ENCODE measurements around the gene DNAJA2.
"Not testable (repeated sequence)": the region's sequence is repeated elsewhere in the genome, so short reads cannot be mapped to it uniquely, and the experiment has no call there.

Gene DNAJA2

GRCh38 chr16:46973207-46973995, at the start of gene DNAJA2:
Gene DNAJA2 (minus strand): TSS chr16:46973674. CDS start chr16:46973572, 102 bp downstream.
- FAIRE-seq (peak; percentile 91), DNase-seq (ENCODE audit: insufficient read length, low spot score) (peak; percentile 89)

GRCh38 chr16:47019568-47019967, 46.1 kb upstream of the DNAJA2 start:
- no peak for FAIRE-seq
- DNase-seq (ENCODE audit: insufficient read length, low spot score) = no peak

- DNase-seq (ENCODE audit: insufficient read length, low spot score) = peak; percentile 69
- peak; percentile 96 for FAIRE-seq
Measured at GRCh38 chr16:47018223-47018891, 44.9 kb upstream of the DNAJA2 start.

- FAIRE-seq = no peak
- no peak for DNase-seq (ENCODE audit: insufficient read length, low spot score)
Measured at GRCh38 chr16:47017636-47018035, 44.2 kb upstream of the DNAJA2 start.

GRCh38 chr16:47016700-47017133, 43.2 kb upstream of the DNAJA2 start:
- FAIRE-seq = no peak
- DNase-seq (ENCODE audit: insufficient read length, low spot score) = no peak

- DNase-seq (ENCODE audit: insufficient read length, low spot score) (no peak), FAIRE-seq (no peak)
Measured at GRCh38 chr16:47013910-47014309, 40.4 kb upstream of the DNAJA2 start.

- no peak for FAIRE-seq
- no peak for DNase-seq (ENCODE audit: insufficient read length, low spot score)
Measured at GRCh38 chr16:47013172-47013571, 39.7 kb upstream of the DNAJA2 start.

GRCh38 chr16:47010812-47011211, 37.3 kb upstream of the DNAJA2 start:
- DNase-seq (ENCODE audit: insufficient read length, low spot score); FAIRE-seq: not testable (repeated sequence)

GRCh38 chr16:47008612-47009011, 35.1 kb upstream of the DNAJA2 start:
- FAIRE-seq = no peak
- DNase-seq (ENCODE audit: insufficient read length, low spot score) = no peak

GRCh38 chr16:47008174-47008573, 34.7 kb upstream of the DNAJA2 start:
- no peak for DNase-seq (ENCODE audit: insufficient read length, low spot score)
- no peak for FAIRE-seq

- FAIRE-seq = no peak
Measured at GRCh38 chr16:47004652-47005051, 31.2 kb upstream of the DNAJA2 start.

GRCh38 chr16:47000066-47000465, 26.6 kb upstream of the DNAJA2 start:
- FAIRE-seq; DNase-seq (ENCODE audit: insufficient read length, low spot score): not testable (repeated sequence)

More at GRCh38 chr16:47004652-47005051, 31.2 kb upstream of the DNAJA2 start:
- no peak for DNase-seq (ENCODE audit: insufficient read length, low spot score)

GRCh38 chr16:46997844-46998243, 24.4 kb upstream of the DNAJA2 start:
- no peak for FAIRE-seq
- DNase-seq (ENCODE audit: insufficient read length, low spot score) = no peak

- FAIRE-seq (no peak), DNase-seq (ENCODE audit: insufficient read length, low spot score) (no peak)
Measured at GRCh38 chr16:46996952-46997458, 23.5 kb upstream of the DNAJA2 start.

GRCh38 chr16:46996391-46996790, 22.9 kb upstream of the DNAJA2 start:
- FAIRE-seq (no peak), DNase-seq (ENCODE audit: insufficient read length, low spot score) (no peak)

- FAIRE-seq (no peak), DNase-seq (ENCODE audit: insufficient read length, low spot score) (no peak)
Measured at GRCh38 chr16:46991729-46992704, 18.5 kb upstream of the DNAJA2 start.

GRCh38 chr16:46986896-46987295, 13.4 kb upstream of the DNAJA2 start:
- FAIRE-seq = no peak
- no peak for DNase-seq (ENCODE audit: insufficient read length, low spot score)

- no peak for FAIRE-seq
- DNase-seq (ENCODE audit: insufficient read length, low spot score) = no peak
Measured at GRCh38 chr16:46986438-46986837, 13.0 kb upstream of the DNAJA2 start.

GRCh38 chr16:46982335-46982734, 8.9 kb upstream of the DNAJA2 start:
- no peak for FAIRE-seq
- no peak for DNase-seq (ENCODE audit: insufficient read length, low spot score)

GRCh38 chr16:46980926-46981325, 7.5 kb upstream of the DNAJA2 start:
- FAIRE-seq (no peak), DNase-seq (ENCODE audit: insufficient read length, low spot score) (no peak)

GRCh38 chr16:46976550-46976949, 3.1 kb upstream of the DNAJA2 start:
- no peak for FAIRE-seq
- no peak for DNase-seq (ENCODE audit: insufficient read length, low spot score)
